HG03066 (cell line): ENCODE results near the gene HAL.

Experiments used
- ATAC-seq: cut with Tn5 transposase; IDR thresholded peaks from one replicate; pipeline ENCODE4 v1.9.1; 2021; ENCODE audit warnings: low read depth; ENCODE audit not compliant: unreplicated experiment

Gene HAL, protein sequence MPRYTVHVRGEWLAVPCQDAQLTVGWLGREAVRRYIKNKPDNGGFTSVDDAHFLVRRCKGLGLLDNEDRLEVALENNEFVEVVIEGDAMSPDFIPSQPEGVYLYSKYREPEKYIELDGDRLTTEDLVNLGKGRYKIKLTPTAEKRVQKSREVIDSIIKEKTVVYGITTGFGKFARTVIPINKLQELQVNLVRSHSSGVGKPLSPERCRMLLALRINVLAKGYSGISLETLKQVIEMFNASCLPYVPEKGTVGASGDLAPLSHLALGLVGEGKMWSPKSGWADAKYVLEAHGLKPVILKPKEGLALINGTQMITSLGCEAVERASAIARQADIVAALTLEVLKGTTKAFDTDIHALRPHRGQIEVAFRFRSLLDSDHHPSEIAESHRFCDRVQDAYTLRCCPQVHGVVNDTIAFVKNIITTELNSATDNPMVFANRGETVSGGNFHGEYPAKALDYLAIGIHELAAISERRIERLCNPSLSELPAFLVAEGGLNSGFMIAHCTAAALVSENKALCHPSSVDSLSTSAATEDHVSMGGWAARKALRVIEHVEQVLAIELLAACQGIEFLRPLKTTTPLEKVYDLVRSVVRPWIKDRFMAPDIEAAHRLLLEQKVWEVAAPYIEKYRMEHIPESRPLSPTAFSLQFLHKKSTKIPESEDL

DNA sequence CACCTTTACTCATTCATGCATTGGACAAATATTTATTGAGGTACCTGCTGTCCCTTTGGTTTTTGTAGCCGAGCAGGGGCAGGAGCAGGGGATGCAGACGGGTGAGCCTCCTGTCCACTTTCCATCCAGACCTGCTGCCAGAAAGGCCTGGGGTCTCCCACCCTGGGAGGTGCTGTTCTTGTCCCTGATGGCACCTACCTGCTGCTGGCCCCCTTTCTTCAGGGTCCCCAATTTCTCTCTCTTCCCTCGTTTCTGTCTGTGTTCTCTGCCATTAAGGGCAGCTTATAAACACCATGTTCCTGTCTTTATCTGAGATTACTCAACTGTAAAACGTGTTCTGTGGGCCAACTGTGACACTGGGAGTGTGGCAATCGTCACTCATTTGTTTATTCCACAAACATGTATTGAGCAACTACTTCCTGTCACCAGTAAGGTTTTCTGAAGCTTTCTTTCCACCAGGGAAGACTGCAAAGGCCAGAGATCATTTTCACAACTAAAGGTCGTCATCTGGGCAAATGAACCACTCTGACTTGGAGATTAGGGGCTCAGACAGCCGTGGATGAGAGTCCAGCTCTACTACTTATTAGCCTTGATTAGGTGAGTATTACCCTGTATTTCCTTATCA lies at the start of gene HAL:
TSS of gene HAL (minus strand) at position 311 of the 625 bp plus-strand sequence. CDS start 434 bp downstream, outside the sequence.
- no peak for ATAC-seq

DNA sequence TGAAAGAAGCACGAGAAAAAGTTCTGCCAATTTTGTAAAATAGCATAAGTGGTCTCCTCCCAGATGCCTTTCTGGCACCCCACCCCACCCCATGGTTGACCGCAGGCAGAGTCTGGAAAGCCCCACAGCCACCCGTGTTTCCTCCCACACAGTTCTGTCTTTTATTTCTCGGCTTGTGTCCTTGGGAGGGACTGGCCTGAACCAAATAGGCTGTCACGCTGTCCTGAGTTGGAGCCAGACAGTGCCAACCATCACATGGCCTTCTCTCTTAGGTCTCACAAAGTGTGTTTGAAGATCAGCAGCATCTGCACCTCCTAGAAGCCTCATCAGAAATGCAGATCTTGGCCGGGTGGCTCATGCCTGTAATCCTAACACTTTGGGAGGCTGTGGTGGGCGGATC lies 49.4 kb upstream of the HAL start:
- no peak for ATAC-seq

DNA sequence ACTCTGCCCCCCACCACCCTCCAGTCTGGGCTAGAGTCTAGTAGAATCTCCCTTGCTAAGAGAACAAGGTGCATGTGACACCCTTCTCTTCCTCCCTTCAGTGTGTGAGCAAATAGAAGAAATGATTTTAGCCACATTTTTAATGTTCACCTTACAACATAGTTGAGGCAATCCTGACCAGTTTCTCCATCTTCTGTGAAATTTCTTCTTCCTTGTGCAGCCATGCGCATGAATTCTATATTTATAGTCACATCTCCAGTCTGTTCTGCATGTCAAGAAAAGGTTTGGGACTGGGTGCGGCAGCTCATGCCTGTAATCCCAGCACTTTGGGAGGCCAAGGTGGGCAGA lies 48.8 kb upstream of the HAL start:
- ATAC-seq, result no peak

DNA sequence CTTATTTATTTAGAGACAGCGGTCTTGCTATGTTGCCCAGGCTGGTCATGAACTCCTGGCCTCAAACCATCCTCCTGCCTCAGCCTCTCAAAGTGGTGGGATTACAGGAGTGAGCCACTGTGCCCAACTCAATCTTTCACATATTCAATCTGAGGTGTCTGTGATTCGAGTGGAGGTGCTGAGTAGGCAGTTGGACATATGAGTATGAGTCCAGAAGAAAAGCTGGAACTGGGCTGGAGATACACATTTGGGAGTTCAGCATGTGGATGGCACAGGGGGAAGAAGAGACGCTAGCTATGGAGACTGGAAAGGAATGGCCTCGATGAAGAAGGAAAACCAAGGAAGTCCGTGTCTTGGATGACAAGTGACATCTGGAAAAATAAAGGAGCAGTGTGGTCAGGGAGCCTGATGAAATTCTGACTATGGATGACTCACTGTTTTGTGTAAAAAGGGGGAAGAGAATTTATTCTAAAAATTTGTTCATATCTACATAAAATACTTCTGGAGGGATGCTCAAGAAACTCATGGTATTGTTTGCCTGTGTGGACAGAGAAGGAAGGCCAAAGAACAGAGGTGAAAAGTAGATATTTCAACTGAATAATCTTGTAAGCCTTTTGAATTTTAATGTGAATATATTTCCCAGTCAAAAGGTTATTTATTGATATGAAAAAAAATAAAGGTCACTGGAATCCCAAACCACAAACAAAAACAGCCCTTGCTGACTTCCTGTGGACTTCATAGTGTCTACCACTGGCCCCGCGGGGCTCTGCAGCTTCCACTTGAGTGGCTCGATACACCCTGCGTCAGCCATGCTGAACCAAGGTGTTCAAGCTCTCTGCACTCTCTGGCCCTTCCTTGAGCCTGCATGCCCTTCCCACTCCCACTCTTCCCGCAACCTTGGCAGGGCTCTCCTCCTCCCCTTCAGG lies 48.1 kb upstream of the HAL start:
- ATAC-seq, result no peak

DNA sequence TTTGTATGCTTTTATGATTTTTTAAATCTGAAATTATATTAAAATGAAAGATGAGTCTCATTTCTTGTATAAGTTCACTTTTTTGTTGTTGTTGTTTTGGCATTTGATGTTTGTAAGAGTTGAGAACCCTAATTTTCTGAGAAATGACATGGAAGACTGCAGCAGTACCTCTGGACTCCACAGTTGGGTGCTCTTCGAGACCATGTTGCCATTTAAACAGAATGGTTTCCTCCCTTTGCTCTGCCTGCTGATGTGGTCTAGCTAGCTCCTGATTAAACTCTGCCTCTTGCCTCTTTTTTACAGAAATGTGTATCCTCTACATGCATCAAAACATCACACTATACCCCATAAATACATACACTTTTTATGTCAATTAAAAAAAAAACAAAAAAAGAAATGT lies 45.0 kb upstream of the HAL start:
- no peak for ATAC-seq

DNA sequence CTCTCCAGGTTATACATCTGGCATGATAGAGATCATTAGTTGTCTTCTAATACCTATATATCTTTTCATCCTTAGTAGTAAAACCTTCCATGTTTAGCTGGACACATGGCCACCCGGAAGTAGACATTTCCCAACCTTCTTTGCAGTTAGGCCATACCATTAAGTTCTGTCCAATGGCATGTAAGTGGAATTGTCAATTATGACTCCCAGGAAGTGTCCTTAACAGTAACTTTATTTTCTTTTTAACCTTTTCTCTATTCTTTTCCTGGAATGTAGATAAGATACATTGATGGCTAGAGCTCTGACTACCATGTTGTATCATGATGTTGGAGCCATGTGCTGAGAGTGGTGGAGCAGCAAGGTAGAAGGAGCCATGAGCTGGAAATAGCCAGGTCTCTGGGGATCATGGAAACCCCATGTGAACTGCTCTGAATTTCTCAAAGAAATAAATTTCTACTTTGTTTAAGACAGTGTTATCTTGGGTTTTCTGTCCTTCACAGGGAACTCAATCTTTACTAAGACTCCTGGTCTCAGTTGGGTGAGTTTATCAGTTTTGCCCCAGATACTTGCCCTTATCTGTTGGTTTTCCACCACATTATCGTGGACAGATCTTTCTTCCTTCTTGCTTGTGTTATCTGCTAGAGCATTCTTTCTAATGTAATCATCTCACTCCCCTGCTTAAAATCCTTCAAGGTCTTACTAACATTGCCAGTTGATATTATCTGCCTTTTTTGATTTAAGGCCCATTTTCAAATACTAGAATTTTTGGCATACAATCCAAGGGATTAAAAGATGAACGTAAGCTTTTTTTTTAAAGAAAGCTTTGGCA lies 44.4 kb upstream of the HAL start:
- ATAC-seq, result no peak

DNA sequence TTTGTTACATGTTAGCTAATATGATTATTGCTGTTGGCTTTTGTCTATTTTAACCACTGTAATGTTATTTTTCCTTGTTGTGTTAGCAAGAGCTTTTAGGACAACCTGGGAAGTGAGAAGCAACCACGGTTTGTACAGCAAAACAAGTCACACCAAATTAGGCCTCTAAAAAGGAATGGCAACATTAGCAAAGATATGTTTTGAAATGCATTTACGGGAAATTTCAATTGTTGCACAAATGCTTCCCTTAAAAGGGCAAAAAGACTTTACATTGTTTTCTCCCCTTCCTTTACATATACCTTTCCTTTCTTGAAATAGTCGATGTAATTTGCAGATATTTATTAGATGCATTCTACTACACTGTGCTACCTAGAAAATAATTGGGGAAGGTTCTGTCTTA lies 43.4 kb upstream of the HAL start:
- ATAC-seq, result no peak

DNA sequence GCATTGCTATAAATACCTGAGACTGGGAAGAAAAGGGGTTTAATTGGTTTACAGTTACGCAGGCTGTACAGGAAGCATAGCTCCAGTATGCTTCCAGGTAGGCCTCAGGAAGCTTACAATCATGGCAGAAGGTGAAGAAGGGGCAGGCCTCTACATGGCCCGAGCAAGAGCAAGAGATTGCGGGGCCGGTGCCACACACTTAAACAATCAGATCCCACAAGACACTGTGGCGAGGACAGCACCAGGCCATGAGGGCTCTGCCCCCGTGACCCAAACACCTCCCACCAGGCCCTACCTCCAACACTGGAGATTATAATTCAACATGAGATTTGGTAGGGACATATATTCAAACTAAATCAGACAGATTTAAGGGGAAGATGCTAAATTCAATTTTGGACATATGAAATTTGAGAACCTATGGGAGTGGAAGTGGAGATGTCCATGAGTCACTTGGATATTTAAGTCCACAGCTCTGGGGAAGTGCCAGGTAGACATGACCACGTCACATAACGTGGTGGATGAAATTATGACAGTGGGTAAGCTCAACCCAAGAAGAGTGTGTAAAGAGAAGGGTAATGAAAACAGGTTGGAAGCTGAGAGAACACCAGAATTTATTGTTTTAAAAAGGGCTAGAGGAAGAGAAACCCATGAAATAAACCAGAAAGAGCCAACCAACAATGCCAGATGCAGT lies 40.8 kb upstream of the HAL start:
- no peak for ATAC-seq

DNA sequence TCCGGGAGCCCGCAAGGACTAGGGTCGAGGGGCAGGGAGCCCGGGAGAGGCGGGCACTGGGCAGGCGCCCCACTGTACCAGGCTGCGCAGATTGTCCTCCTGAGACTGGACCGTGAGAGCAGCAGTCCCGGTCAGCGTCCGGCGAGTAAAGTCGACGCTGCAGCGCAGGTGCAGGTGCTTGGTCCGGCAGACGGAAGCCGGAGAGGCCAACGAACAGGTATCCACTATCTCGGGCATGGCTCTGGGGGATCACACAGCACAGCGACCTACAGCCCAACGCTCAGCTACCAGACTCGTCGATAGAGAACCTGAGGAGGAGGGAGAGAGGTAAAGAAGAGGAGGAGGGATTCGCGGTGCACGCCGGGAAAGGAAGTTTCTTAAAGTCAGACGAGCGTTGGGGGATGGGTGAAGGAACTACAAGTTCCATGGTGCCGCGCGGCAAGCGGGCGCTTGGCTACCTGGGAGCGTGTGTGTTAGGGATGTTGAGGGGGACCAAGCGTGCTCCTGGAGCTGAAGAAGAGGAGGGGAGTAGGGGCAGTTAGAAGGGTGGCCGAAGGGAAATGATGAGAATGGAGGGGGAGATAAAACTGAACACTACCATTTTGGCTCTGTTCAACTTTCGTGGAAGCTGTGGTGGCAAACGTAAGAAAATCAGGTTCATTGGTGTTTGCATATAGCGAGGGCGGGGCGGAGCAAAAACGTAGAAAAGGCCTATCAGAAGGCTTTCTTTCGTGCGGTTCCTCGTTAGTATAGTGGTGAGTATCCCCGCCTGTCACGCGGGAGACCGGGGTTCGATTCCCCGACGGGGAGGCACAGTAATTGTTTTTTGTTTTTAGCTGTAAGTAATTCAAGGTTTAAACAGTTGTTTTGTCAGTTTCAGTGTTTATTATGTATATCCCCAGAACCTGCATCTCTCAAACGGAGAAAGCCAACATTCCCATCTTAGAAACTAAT lies 39.4 kb upstream of the HAL start, which contains the start of gene LTA4H:
TSS of gene LTA4H (minus strand) at position 305 of the 954 bp plus-strand sequence. CDS start at position 237, 68 bp downstream.
- ATAC-seq, result peak; percentile 90

DNA sequence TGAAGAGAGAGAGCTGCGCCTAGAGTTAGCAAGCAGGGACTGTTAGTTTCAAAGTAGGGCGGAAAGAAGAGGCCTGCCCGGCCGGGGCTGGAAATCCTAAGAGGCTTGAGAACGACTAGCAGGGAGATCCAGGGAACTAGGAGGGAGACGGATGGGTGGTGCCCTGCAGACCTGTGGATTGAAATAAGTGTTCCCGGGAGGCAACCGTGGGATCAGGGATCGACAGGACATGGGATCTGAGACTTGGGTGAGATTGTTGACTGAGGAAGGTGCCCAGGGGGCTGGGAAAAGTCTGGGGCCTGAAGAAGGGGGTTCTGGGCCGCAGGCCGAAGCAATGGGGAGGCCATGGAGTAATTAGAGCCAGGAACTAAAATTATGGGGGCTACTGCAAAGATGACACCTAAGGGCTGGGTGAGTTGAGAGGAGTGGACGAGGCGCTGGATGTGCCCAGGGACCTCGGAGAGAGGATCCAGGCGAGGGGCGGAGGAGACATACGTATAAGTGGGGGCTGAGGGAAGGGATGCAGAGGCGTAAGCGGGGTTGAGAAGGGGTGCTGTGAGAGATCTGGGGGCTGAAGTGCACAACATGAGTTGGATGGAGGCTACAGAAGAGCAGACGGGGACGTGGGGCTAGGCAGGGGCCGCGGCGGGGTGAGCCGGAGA lies 38.6 kb upstream of the HAL start:
- ATAC-seq, result no peak

DNA sequence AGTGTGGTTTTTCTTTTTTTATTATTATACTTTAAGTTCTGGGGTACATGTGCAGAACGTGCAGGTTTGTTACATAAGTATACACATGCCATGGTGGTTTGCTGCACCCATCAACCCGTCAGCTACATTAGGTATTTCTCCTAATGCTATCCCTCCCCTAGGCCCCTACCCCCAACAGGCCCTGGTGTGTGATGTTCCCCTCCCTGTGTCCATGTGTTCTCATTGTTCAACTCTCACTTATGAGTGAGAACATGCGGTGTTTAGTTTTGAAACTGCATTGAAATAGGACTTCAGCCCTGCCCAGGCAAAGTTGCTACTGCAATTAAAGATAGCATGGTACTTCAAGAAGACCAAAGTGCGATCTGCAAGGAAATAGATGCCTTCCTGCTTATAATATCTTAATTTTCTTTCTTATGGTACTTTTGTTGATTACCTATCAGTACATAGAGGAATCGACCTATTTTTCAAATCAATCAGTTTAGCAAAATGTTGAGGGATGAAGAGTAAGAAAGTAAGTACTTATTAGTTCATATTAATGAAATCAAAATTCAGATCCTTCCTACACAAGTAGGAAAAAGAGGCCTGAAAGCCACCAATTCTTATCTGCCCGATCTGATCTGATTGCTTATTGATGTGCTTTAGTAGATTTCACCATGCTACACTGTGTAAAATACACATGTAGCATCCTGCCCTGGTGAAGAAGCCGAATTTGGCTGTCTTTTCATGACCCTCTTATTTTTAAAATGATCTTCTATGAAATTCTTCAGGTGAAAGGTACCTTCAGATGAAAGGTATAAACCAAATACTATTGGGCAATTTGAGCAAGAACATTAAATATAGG lies 37.6 kb upstream of the HAL start:
- ATAC-seq, result no peak

DNA sequence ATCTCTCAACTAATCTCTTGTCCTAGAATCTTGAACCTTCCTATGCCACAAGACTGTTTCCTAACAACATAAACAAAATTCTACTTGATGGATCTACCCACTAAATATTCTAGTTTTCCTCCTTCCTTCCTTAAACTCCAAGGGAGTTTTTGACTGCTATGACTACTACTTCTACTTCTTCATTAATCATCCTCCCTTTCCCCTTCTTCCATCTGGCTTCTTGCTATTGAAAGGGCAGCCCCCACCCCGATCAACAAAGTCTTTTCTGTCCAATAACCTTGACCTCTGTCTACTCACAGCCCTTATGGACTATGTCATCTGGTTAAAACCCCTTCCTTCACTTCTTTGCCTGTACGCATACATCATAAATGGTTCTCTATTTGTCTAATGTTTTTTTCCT lies 33.7 kb upstream of the HAL start:
- ATAC-seq, result no peak

DNA sequence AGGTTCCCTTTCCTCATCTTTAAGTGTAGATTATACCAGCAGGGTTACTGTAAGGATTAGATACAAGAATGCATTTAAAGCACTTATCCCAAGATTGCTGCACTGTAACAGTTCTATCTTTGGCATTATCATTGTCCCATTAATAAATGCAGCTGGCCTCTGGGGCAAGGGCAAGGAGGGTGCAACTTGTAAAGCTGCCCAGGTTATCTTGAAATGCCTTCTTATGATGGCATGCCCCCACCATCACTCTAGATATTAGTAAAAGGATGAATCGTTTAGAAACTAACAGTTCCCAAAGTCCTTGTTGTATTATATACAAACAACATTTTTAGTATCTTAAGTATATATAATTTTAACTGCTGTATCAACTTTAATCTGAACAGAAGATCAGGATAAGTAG lies 32.4 kb upstream of the HAL start:
- no peak for ATAC-seq

DNA sequence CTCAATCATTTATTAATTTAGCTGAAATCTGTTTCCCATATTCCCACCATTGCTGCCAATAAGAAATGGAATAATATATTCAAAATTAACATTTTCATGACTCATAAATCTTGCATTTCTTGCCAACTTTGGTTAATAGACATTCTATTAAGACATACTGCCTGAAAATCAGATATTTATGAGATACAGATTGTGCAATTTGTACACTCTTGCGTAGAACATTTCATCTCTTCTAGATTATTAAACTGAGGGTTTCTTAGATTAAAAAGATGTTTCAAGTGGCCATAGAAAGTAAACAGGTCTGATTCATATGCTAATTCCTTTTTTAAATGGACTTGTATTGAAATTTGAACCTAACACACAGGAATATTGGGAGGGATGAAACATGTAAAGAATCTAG lies 30.2 kb upstream of the HAL start:
- ATAC-seq, result no peak

DNA sequence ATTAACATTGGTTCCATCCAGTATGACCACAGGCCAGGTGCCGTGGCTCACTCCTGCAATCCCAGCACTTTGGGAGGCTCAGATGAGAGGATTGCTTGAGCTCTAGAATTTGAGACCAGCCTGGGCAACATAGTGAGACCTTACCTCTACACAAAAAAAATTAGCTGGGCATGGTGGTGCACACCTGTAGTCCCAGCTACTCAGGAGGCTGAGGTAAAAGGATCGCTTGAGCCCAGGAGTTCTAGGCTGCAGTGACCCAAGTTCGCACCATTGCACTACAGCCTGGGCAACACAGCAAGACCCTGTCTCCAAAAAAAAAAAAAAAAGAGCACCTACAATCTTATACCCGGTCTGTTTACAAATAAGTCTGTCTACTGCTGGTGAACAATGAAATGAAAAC lies 29.4 kb upstream of the HAL start:
- no peak for ATAC-seq

DNA sequence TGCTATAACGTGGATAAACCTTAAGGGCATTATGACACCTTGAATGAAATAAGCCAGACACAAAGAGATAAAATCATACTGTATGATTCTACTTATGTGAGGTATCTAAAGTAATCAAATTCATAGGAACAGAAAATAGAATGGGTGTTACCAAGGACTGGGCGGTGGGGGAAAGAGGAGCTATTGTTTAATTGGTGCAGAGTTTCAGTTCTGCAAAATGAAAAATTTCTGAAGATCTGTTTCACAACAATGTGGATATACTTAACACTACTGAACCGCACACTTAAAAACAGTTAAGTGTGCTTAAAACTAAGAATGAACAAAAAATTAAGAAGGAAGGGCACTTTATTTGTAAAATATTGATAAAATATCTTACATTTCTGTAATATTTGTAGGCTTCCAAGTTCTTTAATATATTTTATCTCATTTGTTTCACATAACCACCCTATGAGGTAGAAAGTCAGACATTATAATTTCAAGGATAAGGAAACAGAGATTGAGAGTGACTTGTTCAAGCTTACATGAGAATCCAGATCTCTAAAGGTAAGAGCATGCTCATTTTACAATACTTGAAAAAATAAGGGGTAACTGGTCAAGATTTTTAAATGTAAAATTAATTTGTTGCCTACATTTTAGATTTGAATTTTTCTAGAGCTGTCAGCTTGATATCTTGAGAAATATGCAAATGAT lies 24.3 kb upstream of the HAL start:
- peak; percentile 90 for ATAC-seq
